GM19438 (cell line): Measurements from ENCODE around the gene NCOA3.

Experiments
- ATAC-seq: cut with Tn5 transposase; IDR thresholded peaks from one replicate; pipeline ENCODE4 v1.9.1; 2021; ENCODE audit warnings: low read depth; ENCODE audit not compliant: unreplicated experiment

Gene NCOA3

DNA sequence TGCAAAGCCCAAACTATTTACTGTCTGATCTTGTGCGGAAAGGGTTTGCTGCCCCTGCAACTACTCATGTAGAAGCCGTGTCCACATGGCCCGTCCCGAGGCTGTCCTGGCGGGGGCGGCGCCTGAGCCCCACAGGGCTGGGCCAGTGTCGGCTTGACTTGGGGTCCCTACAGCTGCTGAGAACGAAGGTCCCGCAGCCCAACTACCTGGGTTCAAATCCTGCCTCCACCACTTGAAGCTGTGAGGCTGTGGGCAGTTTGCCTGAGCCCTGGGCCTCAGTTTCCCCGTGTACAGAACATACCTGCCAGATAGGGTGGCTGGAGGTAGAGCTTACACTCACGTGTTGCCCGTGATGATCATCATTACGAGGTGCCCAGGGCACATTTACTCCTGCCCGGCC lies 172.5 kb downstream of the NCOA3 start:
- ATAC-seq: no peak

GRCh38 chr20:47674686-47675085 lies 173.0 kb downstream of the NCOA3 start:
- ATAC-seq: no peak

- no peak for ATAC-seq
Observed at GRCh38 chr20:47675190-47676142, 173.8 kb downstream of the NCOA3 start.

DNA sequence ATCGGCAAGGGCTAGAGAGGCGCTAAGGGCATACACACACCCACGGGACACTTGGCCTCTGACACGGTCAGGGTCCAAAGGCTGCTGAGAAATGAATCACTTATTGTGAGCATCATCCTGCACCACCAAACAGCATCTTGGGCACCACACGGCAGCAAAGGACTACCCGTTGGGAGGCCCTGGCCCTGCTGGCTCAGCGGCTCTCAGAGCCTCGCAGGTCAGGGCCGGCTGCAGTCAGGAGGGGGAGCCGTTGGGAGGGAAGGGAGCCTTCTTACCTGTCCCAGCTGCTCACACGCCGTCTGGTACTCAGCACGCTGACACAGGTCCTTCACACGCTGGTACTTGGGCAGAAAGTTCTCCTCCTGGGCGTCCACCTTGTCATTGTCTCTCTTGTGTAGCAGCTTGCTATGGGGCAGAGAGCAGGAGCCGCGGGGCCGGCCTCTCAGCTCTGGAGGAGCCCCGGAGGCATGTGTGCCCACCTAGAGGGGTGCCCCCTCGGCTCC lies 174.6 kb downstream of the NCOA3 start:
- ATAC-seq: no peak

DNA sequence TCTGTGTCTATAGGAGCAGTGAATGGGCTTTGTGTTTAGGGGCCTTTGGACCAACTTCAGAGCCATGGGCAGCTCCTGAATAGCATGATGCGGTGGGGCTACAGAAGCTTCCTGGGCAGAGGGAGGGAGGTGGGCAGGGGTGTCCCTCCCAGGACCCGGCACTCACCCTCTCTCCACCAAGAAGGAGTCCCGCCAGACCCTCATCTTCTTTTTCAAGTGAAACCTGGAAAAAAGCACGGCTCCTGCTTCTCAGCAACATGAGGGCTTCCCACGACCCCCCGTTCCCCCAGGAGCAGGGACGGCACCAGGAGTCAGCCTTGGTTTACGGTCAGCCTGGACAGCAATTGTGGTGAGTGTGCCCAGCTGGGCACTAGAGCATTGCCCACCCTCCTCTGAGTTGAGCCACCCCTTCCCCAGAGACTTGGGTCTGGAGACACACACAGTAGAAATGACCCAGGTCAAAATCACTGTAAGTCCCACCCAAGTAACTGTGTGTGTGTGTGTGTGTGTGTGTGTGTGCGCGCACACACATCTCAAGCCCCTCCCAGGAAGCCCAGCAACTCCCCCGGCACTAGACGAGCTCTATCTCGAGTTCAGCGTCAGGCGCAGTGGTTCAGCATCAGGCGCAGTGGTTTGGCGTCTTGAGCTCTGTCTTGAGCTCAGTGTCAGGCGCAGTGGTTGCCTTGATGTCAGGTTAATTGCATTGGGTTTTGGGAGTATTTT lies 175.4 kb downstream of the NCOA3 start:
- ATAC-seq: no peak

- ATAC-seq: no peak
Observed at GRCh38 chr20:47677635-47678453, 176.2 kb downstream of the NCOA3 start.

- ATAC-seq: no peak
Observed at GRCh38 chr20:47678536-47678935, 176.8 kb downstream of the NCOA3 start.

- ATAC-seq: no peak
Observed at GRCh38 chr20:47679462-47679861, 177.8 kb downstream of the NCOA3 start.

GRCh38 chr20:47680804-47681529 lies 179.3 kb downstream of the NCOA3 start:
- ATAC-seq: no peak

- no peak for ATAC-seq
Observed at GRCh38 chr20:47682028-47682783, 180.5 kb downstream of the NCOA3 start.

DNA sequence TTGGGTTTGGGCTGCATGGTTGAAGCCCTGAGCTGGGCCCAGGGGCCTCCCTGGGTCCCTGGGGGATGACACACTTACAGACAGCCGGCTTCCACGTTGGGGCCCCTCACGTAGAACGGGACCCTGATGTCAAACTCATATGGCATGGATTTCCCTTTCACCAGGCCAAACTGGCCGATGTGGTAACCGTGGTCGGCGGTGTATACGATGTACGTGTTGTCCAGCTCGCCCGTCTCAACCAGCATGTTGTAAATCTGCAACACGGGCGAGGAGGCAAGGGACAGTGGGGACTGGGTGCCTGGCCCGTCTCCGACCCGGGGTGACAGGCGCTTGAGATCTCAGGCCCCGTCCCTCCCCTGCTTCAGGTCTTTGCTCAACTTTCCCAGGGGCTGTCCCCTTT lies 181.2 kb downstream of the NCOA3 start:
- ATAC-seq: no peak

DNA sequence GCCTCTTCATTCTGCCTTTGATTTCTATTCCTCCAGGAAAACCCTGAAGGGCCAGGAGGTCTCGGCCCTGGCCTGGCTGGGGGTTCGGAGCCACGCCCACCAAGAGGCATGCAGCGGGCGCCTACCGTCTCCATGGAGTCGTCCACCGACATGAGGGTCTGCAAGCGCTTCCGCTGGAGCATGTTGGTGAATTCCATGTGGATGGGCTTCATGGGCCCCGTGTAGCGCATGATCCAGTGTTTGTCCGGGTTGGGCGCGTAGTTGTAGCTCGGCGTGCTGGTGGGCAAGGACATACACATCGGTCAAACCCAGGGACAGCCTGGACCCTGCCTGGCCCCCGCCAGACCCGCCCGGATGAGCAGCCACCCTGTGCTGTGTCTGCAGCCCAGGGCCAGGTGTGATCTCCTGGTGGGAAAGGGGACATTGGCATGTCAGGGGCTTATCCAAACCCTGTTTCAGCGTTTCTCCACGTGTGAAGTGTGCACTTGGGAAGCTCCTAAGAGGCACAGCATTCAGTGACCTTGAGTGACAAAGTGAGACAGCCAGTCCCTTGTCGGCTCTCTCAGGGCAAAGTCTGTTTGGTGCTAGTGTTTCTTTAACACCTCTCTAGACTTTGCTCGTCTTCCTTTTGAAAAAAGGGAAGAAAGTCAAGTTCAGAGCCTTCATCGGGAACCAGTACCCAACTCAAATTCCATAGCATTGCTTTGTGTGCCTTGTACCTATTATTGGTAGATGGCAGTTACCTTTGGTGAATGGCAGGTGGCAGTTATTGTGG lies 182.8 kb downstream of the NCOA3 start:
- ATAC-seq: no peak

- ATAC-seq: no peak
Observed at GRCh38 chr20:47686545-47686944, 184.9 kb downstream of the NCOA3 start.

DNA sequence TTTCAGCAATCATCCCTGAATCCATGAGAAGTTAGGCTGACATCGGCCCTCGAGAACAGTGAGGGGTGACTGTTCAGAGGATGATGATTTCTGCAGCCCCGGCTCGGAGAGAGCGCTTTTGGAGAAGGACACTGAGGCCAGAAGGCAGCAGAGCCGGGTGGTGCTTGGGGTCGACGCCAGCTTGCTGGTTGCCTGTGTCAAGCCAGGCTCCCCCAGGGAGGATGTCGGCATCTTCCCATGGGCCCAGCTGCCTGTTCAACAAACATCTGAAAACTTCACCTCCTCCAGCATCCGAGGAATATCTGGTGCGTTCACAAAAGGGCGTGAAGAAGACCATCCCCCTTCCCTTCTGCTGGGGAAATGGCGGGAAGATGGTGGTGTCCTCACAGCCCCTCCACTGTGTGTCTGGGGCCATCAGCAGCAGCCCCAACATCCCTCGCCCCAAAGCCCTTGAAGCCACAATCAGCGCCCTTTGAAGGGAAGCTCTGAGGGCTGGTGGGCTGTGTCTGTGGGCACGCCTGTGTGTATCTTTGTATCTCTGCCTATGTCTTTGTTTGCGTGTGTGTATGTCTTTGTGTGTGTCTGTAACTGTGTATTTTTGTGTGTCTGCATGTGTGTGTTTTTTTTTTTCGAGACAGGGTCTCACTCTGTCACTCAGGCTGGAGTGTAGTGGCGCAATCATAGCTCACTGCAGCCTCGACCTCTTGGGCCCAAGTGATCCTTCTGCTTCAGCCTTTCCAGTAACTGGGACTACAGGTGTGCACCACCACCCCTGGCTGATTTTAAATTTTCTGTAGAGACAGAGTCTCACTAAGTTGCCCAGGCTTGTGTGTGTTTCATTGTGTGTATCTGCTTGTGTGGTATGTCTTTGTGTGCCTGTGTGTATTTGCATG lies 185.7 kb downstream of the NCOA3 start:
- no peak for ATAC-seq

- no peak for ATAC-seq
Observed at GRCh38 chr20:47688385-47689381, 187.0 kb downstream of the NCOA3 start.

- no peak for ATAC-seq
Observed at GRCh38 chr20:47689731-47690130, 188.0 kb downstream of the NCOA3 start.
